ENCODE measurements around the gene SERF2.
"Not testable (repeated sequence)": the region's sequence is repeated elsewhere in the genome, so short reads cannot be mapped to it uniquely, and the experiment has no call there.

SERF2 gene

GRCh38 chr15:43792761-43793476 lies 799 bp downstream of the SERF2 start:
- no peak for DNase-seq (ENCODE audit: extremely low read depth in 1 of 2, low read depth in 1 of 2)

GRCh38 chr15:43793647-43794046 lies 1.5 kb downstream of the SERF2 start:
- no peak for DNase-seq (ENCODE audit: extremely low read depth in 1 of 2, low read depth in 1 of 2)

GRCh38 chr15:43794269-43795037 lies 2.3 kb downstream of the SERF2 start:
- no peak for DNase-seq (ENCODE audit: extremely low read depth in 1 of 2, low read depth in 1 of 2)

DNA sequence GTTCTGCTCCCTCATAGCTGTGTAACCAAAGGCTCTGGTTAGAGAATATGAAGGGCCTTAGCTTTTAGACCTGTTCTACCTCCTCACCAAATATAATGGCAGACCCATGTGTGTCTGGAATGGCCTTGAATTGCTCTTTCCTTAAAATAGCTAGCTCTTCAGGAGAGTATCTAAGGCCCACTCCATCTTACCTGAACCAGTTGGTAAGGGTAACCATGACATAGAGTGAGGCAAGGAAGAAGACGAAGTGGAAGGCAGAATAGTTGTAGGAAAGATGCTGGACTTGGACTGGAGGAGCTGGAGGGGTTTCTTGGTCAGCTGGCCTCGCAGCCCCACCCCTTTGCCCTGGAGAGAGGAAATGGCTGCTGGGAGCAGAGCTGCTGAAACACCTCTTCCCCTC lies 3.1 kb downstream of the SERF2 start:
- no peak for DNase-seq (ENCODE audit: extremely low read depth in 1 of 2, low read depth in 1 of 2)

- no peak for DNase-seq (ENCODE audit: extremely low read depth in 1 of 2, low read depth in 1 of 2)
These were observed 3.9 kb downstream of the SERF2 start for GRCh38 chr15:43795997-43796396.

DNA sequence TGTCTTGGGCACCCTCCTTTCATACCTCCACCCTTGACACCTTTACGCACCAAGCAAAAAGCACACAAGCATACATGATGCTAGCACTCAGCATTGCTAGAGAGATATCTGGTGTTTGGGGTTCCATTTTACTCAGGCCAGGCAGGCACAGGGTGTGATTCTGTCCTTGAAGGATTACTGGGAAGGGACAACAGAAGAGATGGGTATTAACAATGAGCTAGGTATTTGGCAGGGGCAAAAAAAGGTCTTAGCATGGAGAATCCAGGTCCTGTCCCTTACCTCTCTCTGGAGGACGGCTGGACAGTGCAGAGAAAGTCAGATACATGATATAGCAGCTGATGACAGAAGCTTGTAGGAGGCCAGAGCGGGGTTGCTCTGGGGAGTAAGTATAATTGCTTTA lies 4.4 kb downstream of the SERF2 start:
- DNase-seq (ENCODE audit: extremely low read depth in 1 of 2, low read depth in 1 of 2): no peak

GRCh38 chr15:43799209-43799944 lies 7.3 kb downstream of the SERF2 start:
- DNase-seq (ENCODE audit: extremely low read depth in 1 of 2, low read depth in 1 of 2): no peak

DNA sequence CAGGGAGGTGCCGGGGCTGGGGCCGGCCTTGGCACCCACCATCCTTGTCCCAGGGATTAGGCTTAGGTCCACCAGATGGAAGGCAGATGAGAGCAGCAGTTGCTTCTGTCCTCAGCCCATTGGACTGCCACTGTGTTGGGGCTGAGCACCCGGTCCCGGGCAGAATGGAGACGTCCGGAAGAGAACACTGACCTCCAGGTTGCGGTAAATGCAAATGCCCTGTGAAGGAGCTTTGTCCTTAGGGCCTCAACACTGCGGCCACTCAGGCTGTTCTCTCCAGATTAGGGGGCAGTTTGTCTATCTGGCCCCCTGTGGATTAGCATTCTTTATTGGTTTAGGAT lies 7.8 kb downstream of the SERF2 start, which contains the start of gene SERINC4:
SERINC4 (minus strand) TSS at position 276 of the 341 bp plus-strand sequence; CDS start at position 42, 234 bp downstream.
- DNase-seq (ENCODE audit: extremely low read depth in 1 of 2, low read depth in 1 of 2): no peak

GRCh38 chr15:43800286-43801141 lies 8.4 kb downstream of the SERF2 start, which contains the start of gene HYPK:
Gene HYPK, plus strand, starts transcription at chr15:43800599. Its CDS starts 24 bp downstream, at chr15:43800623.
- peak; percentile 76 to 84 for DNase-seq (ENCODE audit: extremely low read depth in 1 of 2, low read depth in 1 of 2)

GRCh38 chr15:43802676-43803075 lies 10.6 kb downstream of the SERF2 start:
- DNase-seq (ENCODE audit: extremely low read depth in 1 of 2, low read depth in 1 of 2): not testable (repeated sequence)

DNA sequence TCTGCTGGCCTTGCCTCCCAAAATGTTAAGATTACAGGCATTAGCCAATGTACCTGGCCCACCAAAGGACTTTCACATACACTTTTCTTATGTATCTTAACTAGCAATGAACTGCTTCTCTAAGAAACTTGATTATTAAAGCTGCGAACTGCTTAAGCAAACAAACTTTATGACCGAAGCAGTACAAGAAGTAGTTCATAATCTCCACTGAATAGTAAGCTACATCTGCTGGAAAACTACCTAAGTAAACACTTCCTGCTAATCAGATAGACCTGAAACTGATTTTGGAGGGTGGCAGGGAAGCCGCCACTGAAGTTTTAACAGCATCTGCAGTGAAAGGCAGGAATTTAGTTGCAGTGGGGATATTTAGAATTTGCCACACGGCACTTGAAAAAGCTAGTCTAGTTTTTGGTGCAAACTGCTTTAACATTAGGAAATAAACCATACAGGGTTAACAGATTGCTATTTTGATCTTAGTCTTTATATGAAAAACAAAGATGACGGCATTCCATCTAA lies 16.4 kb downstream of the SERF2 start:
- DNase-seq (ENCODE audit: extremely low read depth in 1 of 2, low read depth in 1 of 2): no peak

DNA sequence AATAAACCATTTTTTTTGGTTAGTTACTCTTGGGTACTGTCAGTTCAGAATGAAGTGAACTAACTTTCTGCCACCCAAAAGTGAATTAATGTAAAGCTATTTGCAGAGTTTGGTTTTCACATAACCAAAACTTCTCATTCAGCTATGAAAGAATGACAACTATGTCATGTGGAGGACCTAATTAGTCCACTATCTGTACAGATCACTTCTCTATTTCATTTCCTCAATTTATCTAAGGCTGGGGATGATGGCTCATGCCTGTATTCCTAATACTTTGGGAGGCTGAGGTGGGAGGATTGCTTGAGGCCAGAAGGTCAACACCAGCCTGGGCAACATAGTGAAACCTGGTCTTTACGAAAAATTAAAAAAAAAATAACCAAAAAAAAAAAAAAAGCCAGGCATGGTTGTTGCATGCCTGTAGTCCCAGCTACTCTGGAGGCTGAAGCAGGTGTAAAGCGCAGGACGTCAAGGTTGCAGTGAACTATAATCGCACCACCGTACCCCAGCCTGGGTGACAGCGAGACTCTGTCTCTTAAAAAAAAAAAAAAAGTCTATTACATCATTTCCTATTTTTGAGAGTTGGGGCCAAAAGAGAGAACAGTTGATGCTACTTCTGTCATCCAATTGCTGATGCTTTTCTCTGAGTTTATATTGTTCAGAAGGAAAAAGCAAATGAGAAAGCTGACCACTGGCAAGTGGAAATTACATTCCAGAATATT lies 17.0 kb downstream of the SERF2 start:
- no peak for DNase-seq (ENCODE audit: extremely low read depth in 1 of 2, low read depth in 1 of 2)

- DNase-seq (ENCODE audit: extremely low read depth in 1 of 2, low read depth in 1 of 2): not testable (repeated sequence)
These were observed 22.9 kb downstream of the SERF2 start for GRCh38 chr15:43815064-43815463.

DNA sequence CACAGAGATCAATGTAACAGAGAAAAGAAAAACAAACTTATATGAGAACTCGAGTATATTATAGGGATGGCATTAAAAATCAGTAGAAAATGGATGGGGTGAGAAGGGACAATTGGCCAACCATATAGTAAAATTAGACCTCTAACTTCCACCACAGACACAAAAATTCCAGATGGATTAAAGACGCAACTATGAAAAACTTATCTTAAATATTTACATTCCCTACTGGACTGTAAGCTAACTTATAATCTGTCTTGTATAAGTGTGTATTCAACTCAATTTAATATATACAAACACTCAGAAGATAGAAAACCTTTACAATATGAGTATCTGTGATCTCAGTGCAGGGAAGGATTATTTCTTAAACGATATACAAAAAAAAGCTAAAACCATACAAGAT lies 29.4 kb downstream of the SERF2 start:
- no peak for DNase-seq (ENCODE audit: extremely low read depth in 1 of 2, low read depth in 1 of 2)

- peak; percentile 71 to 93 for DNase-seq (ENCODE audit: extremely low read depth in 1 of 2, low read depth in 1 of 2)
These were observed 32.5 kb downstream of the SERF2 start, which contains the start of gene MFAP1 for GRCh38 chr15:43824302-43825246. Gene MFAP1, minus strand, starts transcription at chr15:43824690. Its CDS starts 121 bp downstream, at chr15:43824569.

- DNase-seq (ENCODE audit: extremely low read depth in 1 of 2, low read depth in 1 of 2): not testable (repeated sequence)
These were observed 33.2 kb downstream of the SERF2 start for GRCh38 chr15:43825305-43825704.

- DNase-seq (ENCODE audit: extremely low read depth in 1 of 2, low read depth in 1 of 2): no peak
These were observed 33.9 kb downstream of the SERF2 start for GRCh38 chr15:43826029-43826507.
